ENCODE results near the gene NFRKB. TPM values are rescaled to one million over a fixed set of nuclear protein-coding genes. Genes with fewer than 3 reads are reported as not detected.

Gene NFRKB
- total and polyA plus RNA-seq, 2 of the 8 experiments (the other 6 are each of a cell fraction or from before 2014, with no cell fraction given), result 17.0 to 31.0 TPM

GRCh38 chr11:129884581-129884980 is 10.8 kb downstream of the NFRKB start (continued):
- TF ChIP-seq PHF8 (conservative IDR thresholded peaks at IDR 0.05; ENCODE audit: low read depth, low read length) (no peak), EGR1 (IDR thresholded peaks at IDR 0.05; ENCODE audit: borderline replicate concordance, low read depth, low read length) (no peak), RXRA (IDR thresholded peaks at IDR 0.05; ENCODE audit: insufficient read depth, low read depth, low read length) (no peak), RAD21 (IDR thresholded peaks at IDR 0.05 in 1 of 2, conservative IDR thresholded peaks at IDR 0.05 in 1 of 2; ENCODE audit: low read depth in 2 of 2, low read length in 2 of 2) (no peak)
